ENCODE measurements around the gene FTH1. TPM values are rescaled to one million over a fixed set of nuclear protein-coding genes. Genes with fewer than 3 reads are reported as not detected.
"Not testable (repeated sequence)": the region's sequence is repeated elsewhere in the genome, so short reads cannot be mapped to it uniquely, and the experiment has no call there.

The FTH1 gene
- 1,000 to 10,000 TPM; 4,322 to 5,591 TPM for total RNA-seq
- long read RNA-seq, transcript FTH1-210 (4 exons, 983 nt) = minor isoform, 13 of 3,162 reads
- long read RNA-seq, transcript FTH1-208 (4 exons, 912 nt) = minor isoform, 8 of 3,162 reads
- long read RNA-seq, transcript FTH1-201 (4 exons, 1,229 nt) = major isoform, 3,047 of 3,162 reads
- long read RNA-seq, transcript FTH1-212 (5 exons, 825 nt) = minor isoform, 6 of 3,162 reads
- long read RNA-seq, partial matches to known transcripts = 52 of 3,162 reads
- long read RNA-seq, other reads (novel, unspliced or antisense) = 29 of 3,162 reads

- intact Hi-C loops (cut with DNase I, micrococcal nuclease) = loop anchor here in 1 of 2 donors (10.0 kb wide), 1 partner anchor 173 kb away; the partner anchor contains the start of genes FEN1 and TMEM258
- peak; percentile 78 for ATAC-seq
- peak; percentile 92 to 95 for DNase-seq
These were observed at the start of gene FTH1 for GRCh38 chr11:61967116-61967923. Gene FTH1, minus strand, starts transcription at chr11:61967634. Its CDS starts 209 bp downstream, at chr11:61967425.

- no peak for ATAC-seq
- no peak for DNase-seq
- intact Hi-C loops (cut with DNase I, micrococcal nuclease) = no loop called here
These were observed 48.2 kb upstream of the FTH1 start for GRCh38 chr11:62015615-62016014.

GRCh38 chr11:62013537-62014476 is 46.4 kb upstream of the FTH1 start:
- intact Hi-C loops (cut with DNase I, micrococcal nuclease) = no loop called here
- peak; percentile 88 for ATAC-seq
- DNase-seq = peak; percentile 53 to 57

GRCh38 chr11:62012832-62013461 is 45.5 kb upstream of the FTH1 start:
- DNase-seq = no peak
- intact Hi-C loops (cut with DNase I, micrococcal nuclease) = no loop called here
- peak; percentile 64 for ATAC-seq

GRCh38 chr11:62012451-62012831 is 45.0 kb upstream of the FTH1 start:
- DNase-seq (no peak), ATAC-seq (no peak)

GRCh38 chr11:62011881-62012280 is 44.4 kb upstream of the FTH1 start:
- no peak for ATAC-seq
- intact Hi-C loops (cut with DNase I, micrococcal nuclease) = no loop called here
- no peak for DNase-seq

More at GRCh38 chr11:62012451-62012831, 45.0 kb upstream of the FTH1 start:
- intact Hi-C loops (cut with DNase I, micrococcal nuclease) = no loop called here

GRCh38 chr11:62010935-62011528 is 43.6 kb upstream of the FTH1 start:
- DNase-seq (no peak), ATAC-seq (no peak)

GRCh38 chr11:62008193-62008592 is 40.8 kb upstream of the FTH1 start:
- no peak for DNase-seq
- intact Hi-C loops (cut with DNase I, micrococcal nuclease) = no loop called here
- no peak for ATAC-seq

More at GRCh38 chr11:62010935-62011528, 43.6 kb upstream of the FTH1 start:
- intact Hi-C loops (cut with DNase I, micrococcal nuclease) = no loop called here

GRCh38 chr11:62004473-62004872 is 37.0 kb upstream of the FTH1 start:
- DNase-seq = peak in 1 of 2 donors; percentile 47
- ATAC-seq = no peak
- intact Hi-C loops (cut with DNase I, micrococcal nuclease) = no loop called here

- DNase-seq; ATAC-seq; intact Hi-C loops (cut with DNase I, micrococcal nuclease): not testable (repeated sequence)
These were observed 34.8 kb upstream of the FTH1 start for GRCh38 chr11:62002283-62002682.

GRCh38 chr11:62001450-62002191 is 34.2 kb upstream of the FTH1 start:
- intact Hi-C loops (cut with DNase I, micrococcal nuclease) = no loop called here
- DNase-seq = peak; percentile 67 to 81
- peak; percentile 96 for ATAC-seq

- no peak for DNase-seq
- ATAC-seq = peak; percentile 31
- intact Hi-C loops (cut with DNase I, micrococcal nuclease) = no loop called here
These were observed 33.4 kb upstream of the FTH1 start for GRCh38 chr11:62000539-62001446.

GRCh38 chr11:61999141-61999975 is 31.9 kb upstream of the FTH1 start:
- DNase-seq = no peak
- intact Hi-C loops (cut with DNase I, micrococcal nuclease) = no loop called here
- ATAC-seq = no peak

GRCh38 chr11:61996933-61997332 is 29.5 kb upstream of the FTH1 start:
- ATAC-seq = no peak
- DNase-seq = no peak
- intact Hi-C loops (cut with DNase I, micrococcal nuclease) = no loop called here

- ATAC-seq = no peak
These were observed 27.5 kb upstream of the FTH1 start for GRCh38 chr11:61994981-61995380.

GRCh38 chr11:61985869-61986268 is 18.4 kb upstream of the FTH1 start:
- intact Hi-C loops (cut with DNase I, micrococcal nuclease) = no loop called here
- DNase-seq (no peak), ATAC-seq (peak; percentile 64)

More at GRCh38 chr11:61994981-61995380, 27.5 kb upstream of the FTH1 start:
- DNase-seq = no peak
- intact Hi-C loops (cut with DNase I, micrococcal nuclease) = no loop called here
